Esophagus muscularis mucosa (tissue), 4 donors: ENCODE results near the gene INPP5J.
A peak's percentile ranks its signal among the peaks of the same experiment; 100 is the strongest.

Experiments used
- CTCF ChIP-seq, 3 experiments: fragments of 200-600 bp in 2 of 3; fragments of 450-650 bp in 1 of 3; sonication (generic) in 2 of 3; IDR thresholded peaks; one replicate each; pipeline ENCODE4 v1.5.1; 2017 to 2019; ENCODE audit warnings: antibody characterized with exemption in 3 of 3, mild to moderate bottlenecking in 2 of 3, moderate library complexity in 1 of 3
- EP300 ChIP-seq: sonication (generic); formaldehyde crosslinking; IDR thresholded peaks from one replicate; pipeline ENCODE4 v1.6.1; 2017; ENCODE audit warnings: antibody characterized with exemption
- POLR2A ChIP-seq: fragments of 450-650 bp; IDR thresholded peaks from one replicate; pipeline ENCODE4 v1.6.1; 2017; ENCODE audit warnings: antibody characterized with exemption, moderate library complexity, mild to moderate bottlenecking, low read depth
- POLR2AphosphoS5 ChIP-seq, 2 donors: sonication (generic); formaldehyde crosslinking; IDR thresholded peaks; one replicate each; pipeline ENCODE4 v1.6.1; 2017; ENCODE audit warnings: antibody characterized with exemption in 2 of 2

GRCh38 chr22:31122532-31123291 is at the start of gene INPP5J:
- TF ChIP-seq CTCF (IDR thresholded peaks at IDR 0.05) = no peak
- no peak for TF ChIP-seq POLR2A
- peak in 1 of 2 donors; percentile 23 for TF ChIP-seq POLR2AphosphoS5 (IDR thresholded peaks at IDR 0.05)
- no peak for TF ChIP-seq EP300
